PC-3 (cell line): ENCODE measurements around the gene MRPL41. TPM values are rescaled to one million over a fixed set of nuclear protein-coding genes. Genes with fewer than 3 reads are reported as not detected.
"Not testable (repeated sequence)": the region's sequence is repeated elsewhere in the genome, so short reads cannot be mapped to it uniquely, and the experiment has no call there.

Experiments used
- ATAC-seq: fragments of 200-7000 bp; cut with Tn5 transposase; 2 replicates; pipeline ENCODE4 v1.9.1; 2020; ENCODE audit warnings: mild to moderate bottlenecking, moderate library complexity
- BruUV-seq: library from RNA; stranded (reverse); fragments of 400-500 nt; replicated peaks from 2 replicates; lab custom pipeline; 2021; lab: Mats Ljungman, UMichigan
- CTCF ChIA-PET: fragments of 300-600 bp; sonication (Branson Sonifier 250); formaldehyde crosslinking; loops from one replicate; lab custom pipeline; 2022; ENCODE audit warnings: antibody characterized with exemption; lab: Charles Lee
- POLR2A ChIA-PET: fragments of 300-600 bp; sonication (Branson Sonifier 250); formaldehyde crosslinking; loops from one replicate; lab custom pipeline; 2022; ENCODE audit warnings: antibody characterized with exemption; ENCODE audit not compliant: unreplicated experiment; lab: Charles Lee
- DNase-seq: peaks from one replicate; pipeline ENCODE4 v3.0.0-alpha.2; 2015
- H2AFZ ChIP-seq: fragments of 300-600 bp; sonication (generic); 2 replicates; pipeline ENCODE4 v1.6.0; 2016; ENCODE audit warnings: antibody characterized with exemption, low read length
- H3F3A ChIP-seq: fragments of 300-600 bp; sonication (generic); one replicate; pipeline ENCODE4 v1.6.0; 2017; ENCODE audit warnings: antibody characterized with exemption, low read length, control low read depth, mild to moderate bottlenecking; ENCODE audit not compliant: unreplicated experiment
- H3K27ac ChIP-seq: fragments of 300-600 bp; sonication (generic); 2 replicates; pipeline ENCODE4 v1.5.1; 2016; ENCODE audit warnings: mild to moderate bottlenecking, low read length
- H3K27me3 ChIP-seq: fragments of 300-600 bp; sonication (generic); 2 replicates; pipeline ENCODE4 v1.6.1; 2016; ENCODE audit warnings: low read length, mixed read lengths
- H3K36me3 ChIP-seq: fragments of 300-600 bp; sonication (generic); 2 replicates; pipeline ENCODE4 v1.6.1; 2016; ENCODE audit warnings: low read depth, mixed run types, low read length, mixed read lengths
- H3K4me1 ChIP-seq: fragments of 300-600 bp; sonication (generic); 2 replicates; pipeline ENCODE4 v1.5.1; 2016; ENCODE audit warnings: low read length; ENCODE audit not compliant: insufficient read depth
- H3K4me2 ChIP-seq: fragments of 300-600 bp; sonication (generic); 2 replicates; pipeline ENCODE4 v1.6.0; 2016; ENCODE audit warnings: low read length
- H3K4me3 ChIP-seq: fragments of 300-600 bp; sonication (generic); 2 replicates; pipeline ENCODE4 v1.5.1; 2016; ENCODE audit warnings: mild to moderate bottlenecking, low read length, mixed read lengths
- H3K79me2 ChIP-seq: fragments of 300-600 bp; sonication (generic); 2 replicates; pipeline ENCODE4 v1.6.1; 2017; ENCODE audit warnings: low read length, mixed read lengths
- H3K9ac ChIP-seq: fragments of 300-600 bp; sonication (generic); 2 replicates; pipeline ENCODE4 v1.6.0; 2016; ENCODE audit warnings: mild to moderate bottlenecking, low read length
- H3K9me2 ChIP-seq: fragments of 300-600 bp; sonication (generic); replicated peaks from 2 replicates; pipeline ENCODE4 v1.6.1; 2016; ENCODE audit warnings: mixed run types, low read length, mixed read lengths
- H3K9me3 ChIP-seq: fragments of 300-600 bp; sonication (generic); 2 replicates; pipeline ENCODE4 v1.6.1; 2016; ENCODE audit warnings: low read length, mixed read lengths
- H4K20me1 ChIP-seq: fragments of 300-600 bp; sonication (generic); 2 replicates; pipeline ENCODE4 v1.6.1; 2016; ENCODE audit warnings: low read length, mixed read lengths
- EZH2 ChIP-seq: fragments of 300-600 bp; sonication (generic); IDR thresholded peaks from one replicate; pipeline ENCODE4 v1.6.1; 2017; ENCODE audit warnings: antibody characterized with exemption, mild to moderate bottlenecking, low read length; ENCODE audit not compliant: unreplicated experiment
- EZH2phosphoT487 ChIP-seq: fragments of 300-600 bp; sonication (generic); IDR thresholded peaks from 2 replicates; pipeline ENCODE4 v1.6.1; 2018; ENCODE audit warnings: mild to moderate bottlenecking, antibody characterized with exemption, low read length, borderline replicate concordance
- intact Hi-C: fragments of 100-400 bp; cut with micrococcal nuclease; formaldehyde crosslinking; loops from 2 replicates; pipeline ENCODE4 v1.9.0; 2023
- total RNA-seq: library from RNA; depleted of rRNA; stranded (reverse); fragments of >200 nt; gene quantifications from 2 replicates; pipeline ENCODE4 v1.2.3, GENCODE V29; 2014
- TF ChIP-seq, protein P1 (sequence below): fragments of 300-600 bp; sonication (generic); conservative IDR thresholded peaks from 2 replicates; pipeline ENCODE4 v1.5.1; 2017; ENCODE audit warnings: antibody characterized with exemption, low read depth, mild to moderate bottlenecking, low read length

MRPL41 gene
- total RNA-seq, 1 experiment from 2014 or later = 159 TPM

DNA sequence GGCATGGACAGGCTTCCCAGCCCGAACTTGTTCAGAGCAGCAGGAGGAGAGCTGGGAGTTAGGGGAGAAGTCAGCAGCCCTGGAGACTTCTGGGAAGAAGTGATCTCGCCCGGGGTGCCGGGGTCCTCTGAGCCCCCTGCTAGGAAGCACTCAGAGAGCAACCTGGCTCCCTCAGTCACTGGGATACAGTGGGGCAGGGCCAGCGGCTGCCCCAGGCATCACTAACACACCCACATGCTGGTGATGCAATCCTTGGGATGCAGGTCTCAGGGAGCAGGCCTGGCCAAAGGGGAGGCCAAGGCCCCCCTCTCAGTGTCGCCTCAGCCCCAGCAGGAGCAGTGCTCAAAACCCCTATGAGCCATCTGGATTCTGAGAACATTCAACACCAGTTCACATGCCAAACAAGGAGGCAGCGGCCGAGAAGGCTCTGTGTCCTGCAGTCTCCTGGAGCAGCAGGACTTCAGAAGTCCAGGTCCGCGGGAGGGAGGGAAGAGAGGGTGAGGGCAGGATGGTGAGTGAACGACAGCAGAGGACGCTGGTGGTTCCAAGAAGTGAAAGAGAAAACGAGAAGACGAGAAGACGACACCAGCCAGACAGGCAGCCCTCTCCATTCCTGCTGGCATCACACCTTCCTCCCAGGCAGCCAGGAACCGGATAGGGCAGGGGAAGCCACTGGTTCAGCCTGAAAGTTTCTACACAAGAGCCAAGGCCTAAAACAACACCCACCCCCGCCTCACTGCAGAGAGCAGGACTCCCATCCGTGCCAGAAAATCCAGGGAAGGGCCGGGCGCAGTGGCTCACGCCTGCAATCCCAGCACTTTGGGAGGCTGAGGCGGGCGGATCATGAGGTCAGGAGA, 3.8 kb upstream of the MRPL41 start:
- no peaks in the 10 kb centered on the region for H3F3A ChIP-seq
- no peak overlapping the region for H3K9ac ChIP-seq
- TF ChIP-seq, protein P1, sequence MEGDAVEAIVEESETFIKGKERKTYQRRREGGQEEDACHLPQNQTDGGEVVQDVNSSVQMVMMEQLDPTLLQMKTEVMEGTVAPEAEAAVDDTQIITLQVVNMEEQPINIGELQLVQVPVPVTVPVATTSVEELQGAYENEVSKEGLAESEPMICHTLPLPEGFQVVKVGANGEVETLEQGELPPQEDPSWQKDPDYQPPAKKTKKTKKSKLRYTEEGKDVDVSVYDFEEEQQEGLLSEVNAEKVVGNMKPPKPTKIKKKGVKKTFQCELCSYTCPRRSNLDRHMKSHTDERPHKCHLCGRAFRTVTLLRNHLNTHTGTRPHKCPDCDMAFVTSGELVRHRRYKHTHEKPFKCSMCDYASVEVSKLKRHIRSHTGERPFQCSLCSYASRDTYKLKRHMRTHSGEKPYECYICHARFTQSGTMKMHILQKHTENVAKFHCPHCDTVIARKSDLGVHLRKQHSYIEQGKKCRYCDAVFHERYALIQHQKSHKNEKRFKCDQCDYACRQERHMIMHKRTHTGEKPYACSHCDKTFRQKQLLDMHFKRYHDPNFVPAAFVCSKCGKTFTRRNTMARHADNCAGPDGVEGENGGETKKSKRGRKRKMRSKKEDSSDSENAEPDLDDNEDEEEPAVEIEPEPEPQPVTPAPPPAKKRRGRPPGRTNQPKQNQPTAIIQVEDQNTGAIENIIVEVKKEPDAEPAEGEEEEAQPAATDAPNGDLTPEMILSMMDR = no peak
- TF ChIP-seq EZH2phosphoT487 (no peak), EZH2 (no peak)
- no peaks in the 10 kb centered on the region for H3K27me3 ChIP-seq
- H3K4me1 ChIP-seq = peaks cover 7% of the 10 kb centered on the region
- DNase-seq (no peak), ATAC-seq (no peak)
- H3K9me2 ChIP-seq = no peaks in the 10 kb centered on the region
- H3K27ac ChIP-seq = no peak overlapping the region
- POLR2A ChIA-PET = no interaction called here
- H3K4me3 ChIP-seq = no peak overlapping the region
- CTCF ChIA-PET = no interaction called here
- no peaks in the 10 kb centered on the region for H3K9me3 ChIP-seq
- no peaks in the 10 kb centered on the region for H4K20me1 ChIP-seq
- H2AFZ ChIP-seq = no peak overlapping the region
- intact Hi-C loops = no loop called here
- H3K36me3 ChIP-seq = no peaks in the 10 kb centered on the region
- no TSS peak for BruUV-seq
- H3K4me2 ChIP-seq = no peak overlapping the region
- H3K79me2 ChIP-seq = peaks cover 10% of the 10 kb centered on the region

DNA sequence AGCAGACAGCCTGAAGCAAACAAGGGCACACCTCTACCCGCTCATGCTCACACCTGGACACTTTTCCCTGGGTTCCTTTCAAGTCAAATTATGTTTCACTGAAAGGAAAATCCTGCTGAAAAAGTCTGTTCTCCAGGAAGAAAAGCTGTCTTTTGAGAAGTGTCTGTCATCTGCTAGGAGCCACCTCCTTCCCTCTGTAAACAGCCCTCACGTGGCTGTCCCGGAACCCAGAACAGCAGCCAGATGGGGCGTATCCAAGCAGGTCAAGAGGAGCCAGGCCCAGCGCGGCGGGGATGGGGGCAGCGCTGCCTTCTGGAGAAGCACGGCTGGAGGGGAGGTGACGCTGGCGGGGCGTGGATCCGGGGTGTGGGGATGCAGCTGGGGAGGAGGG, 1.5 kb upstream of the MRPL41 start, which contains the start of gene PNPLA7:
Gene PNPLA7, minus strand, starts transcription at position 172 of the 391 bp plus-strand sequence. CDS start 205 bp downstream, outside the sequence.
- H4K20me1 ChIP-seq = no peaks in the 10 kb centered on the region
- H3K9me2 ChIP-seq = no peaks in the 10 kb centered on the region
- peak within 1 kb of the TSS; percentile 83 for H3K4me2 ChIP-seq
- intact Hi-C loops = loop anchor here (10.0 kb wide), 1 partner anchor 55 kb away; the partner anchor contains the start of gene ARRDC1
- DNase-seq (peak; percentile 84), ATAC-seq (peak; percentile 68)
- peak within 1 kb of the TSS; percentile 66 for H3K4me3 ChIP-seq
- H3K27ac ChIP-seq = peak within 1 kb of the TSS; percentile 37; the same call in 1 of the 2 replicates
- ChIA-PET POLR2A (interaction anchor here (0.5 to 0.6 kb wide), 2 partner anchors 14 to 104 kb away, joined by 4 to 5 read pairs; no protein-coding TSS in a partner anchor), CTCF (interaction anchor here (0.5 to 1.3 kb wide), 2 partner anchors 15 to 41 kb away, joined by 3 to 10 read pairs; no protein-coding TSS in a partner anchor)
- BruUV-seq = no TSS peak
- H3K9me3 ChIP-seq = no peaks in the 10 kb centered on the region
- no peak for TF ChIP-seq EZH2
- no peak for TF ChIP-seq EZH2phosphoT487
- TF ChIP-seq, protein P1 = no peak
- no peaks in the 10 kb centered on the region for H3K27me3 ChIP-seq
- H3K9ac ChIP-seq = peak within 1 kb of the TSS; percentile 48
- H3K79me2 ChIP-seq = peaks cover 16% of the 10 kb centered on the region
- no peaks in the 10 kb centered on the region for H3K36me3 ChIP-seq
- peaks cover 7% of the 10 kb centered on the region for H3K4me1 ChIP-seq
- peak within 1 kb of the TSS; percentile 67; the same call in 1 of the 2 replicates for H2AFZ ChIP-seq
- no peaks in the 10 kb centered on the region for H3F3A ChIP-seq

DNA sequence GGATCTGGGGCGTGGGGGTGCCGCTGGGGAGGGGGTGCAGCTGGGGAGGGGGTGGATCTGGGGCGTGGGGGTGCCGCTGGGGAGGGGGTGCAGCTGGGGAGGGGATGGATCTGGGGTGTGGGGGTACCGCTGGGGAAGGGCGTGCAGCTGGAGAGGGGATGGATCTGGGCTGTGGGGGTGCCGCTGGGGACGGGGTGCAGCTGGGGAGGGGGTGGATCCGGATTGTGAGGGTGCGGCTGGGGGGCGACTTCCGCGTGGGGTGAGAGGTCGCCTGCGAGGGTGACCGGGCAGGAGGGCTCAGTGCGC, 768 bp upstream of the MRPL41 start:
- Histone ChIP-seq H3K4me2 (peak overlapping the region; percentile 83), H3K79me2 (peaks cover 16% of the 10 kb centered on the region), H3K9ac (peak overlapping the region; percentile 48), H2AFZ (peak overlapping the region; percentile 67; the same call in 1 of the 2 replicates), H3K4me3 (peak overlapping the region; percentile 66)
- not testable (repeated sequence) for DNase-seq, H3K4me1 ChIP-seq, H3K36me3 ChIP-seq, H4K20me1 ChIP-seq, H3K9me3 ChIP-seq, H3K27ac ChIP-seq, H3K27me3 ChIP-seq, BruUV-seq, H3F3A ChIP-seq, H3K9me2 ChIP-seq, ATAC-seq
- POLR2A ChIA-PET = interaction anchor here (0.6 kb wide), 1 partner anchor 104 kb away, joined by 4 read pairs; no protein-coding TSS in a partner anchor
- CTCF ChIA-PET = interaction anchor here (1.3 kb wide), 1 partner anchor 16 kb away, joined by 10 read pairs; no protein-coding TSS in a partner anchor
- intact Hi-C loops = loop anchor here (1.0 to 10.0 kb wide), 2 partner anchors 16 to 54 kb away; partner anchors contain the start of gene ARRDC1
